T-helper 2 cell treated with Interferon-gamma antibody and Interleukin-4, amounts not matched to agents 5 μg/mL and 100 μg/mL, for 36 hours (primary cell): ENCODE data around the gene SSBP3.
A peak's percentile ranks its signal among the peaks of the same experiment; 100 is the strongest.

Experiments used
- DNase-seq: peaks from one replicate; pipeline ENCODE4 v3.0.0; 2021; ENCODE audit warnings: low spot score
- H3K27ac Mint-ChIP-seq: one replicate; pipeline ENCODE4 v1.8.0; 2021; ENCODE audit warnings: mild to moderate bottlenecking, mixed read lengths
- H3K27me3 Mint-ChIP-seq: one replicate; pipeline ENCODE4 v1.8.0; 2021; ENCODE audit warnings: low read depth, mixed read lengths
- H3K36me3 Mint-ChIP-seq: one replicate; pipeline ENCODE4 v1.8.0; 2021; ENCODE audit warnings: low read depth, mixed read lengths
- H3K4me1 Mint-ChIP-seq: one replicate; pipeline ENCODE4 v1.8.0; 2021; ENCODE audit warnings: low read depth, mixed read lengths
- H3K4me3 Mint-ChIP-seq: one replicate; pipeline ENCODE4 v1.8.0; 2022; ENCODE audit warnings: mild to moderate bottlenecking, moderate library complexity, mixed read lengths
- H3K9me3 Mint-ChIP-seq: one replicate; pipeline ENCODE4 v1.8.0; 2021; ENCODE audit warnings: mixed read lengths

SSBP3 gene

GRCh38 chr1:54310439-54311328 is 95.5 kb downstream of the SSBP3 start:
- Mint-ChIP-seq H3K27me3 (no peaks in the 10 kb centered on the region), H3K27ac (peak overlapping the region; percentile 69), H3K4me3 (peak overlapping the region; percentile 46), H3K9me3 (no peaks in the 10 kb centered on the region), H3K4me1 (peaks cover 34% of the 10 kb centered on the region), H3K36me3 (peaks cover 4% of the 10 kb centered on the region)
- no peak for DNase-seq

GRCh38 chr1:54309631-54310366 is 96.4 kb downstream of the SSBP3 start:
- H3K27ac Mint-ChIP-seq = peak overlapping the region; percentile 36
- peaks cover 34% of the 10 kb centered on the region for H3K4me1 Mint-ChIP-seq
- no peaks in the 10 kb centered on the region for H3K9me3 Mint-ChIP-seq
- H3K27me3 Mint-ChIP-seq = no peaks in the 10 kb centered on the region
- DNase-seq = no peak
- H3K36me3 Mint-ChIP-seq = peaks cover 4% of the 10 kb centered on the region
- H3K4me3 Mint-ChIP-seq = peak overlapping the region; percentile 39

DNA sequence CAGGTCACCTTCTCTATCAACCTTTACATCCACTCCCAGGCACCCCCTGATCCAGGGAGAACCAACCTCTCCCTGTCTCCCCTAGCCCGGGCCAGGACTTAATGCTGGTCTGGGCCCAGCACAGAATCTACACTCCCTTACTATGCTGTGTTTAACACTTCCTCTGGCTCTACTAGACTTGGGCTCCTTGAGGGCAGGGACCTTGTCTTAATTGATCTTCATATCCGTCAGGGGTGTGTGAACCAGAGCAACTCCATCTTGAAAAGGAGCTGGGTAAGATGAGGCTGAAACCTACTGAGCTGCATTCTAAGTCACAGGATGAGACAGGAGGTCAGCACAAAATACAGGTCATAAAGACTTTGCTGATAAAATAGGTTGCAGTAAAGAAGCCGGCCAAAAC is 98.9 kb downstream of the SSBP3 start:
- peaks cover 2% of the 10 kb centered on the region for H3K36me3 Mint-ChIP-seq
- peak overlapping the region; percentile 15 for H3K27ac Mint-ChIP-seq
- peaks cover 28% of the 10 kb centered on the region for H3K4me1 Mint-ChIP-seq

DNA sequence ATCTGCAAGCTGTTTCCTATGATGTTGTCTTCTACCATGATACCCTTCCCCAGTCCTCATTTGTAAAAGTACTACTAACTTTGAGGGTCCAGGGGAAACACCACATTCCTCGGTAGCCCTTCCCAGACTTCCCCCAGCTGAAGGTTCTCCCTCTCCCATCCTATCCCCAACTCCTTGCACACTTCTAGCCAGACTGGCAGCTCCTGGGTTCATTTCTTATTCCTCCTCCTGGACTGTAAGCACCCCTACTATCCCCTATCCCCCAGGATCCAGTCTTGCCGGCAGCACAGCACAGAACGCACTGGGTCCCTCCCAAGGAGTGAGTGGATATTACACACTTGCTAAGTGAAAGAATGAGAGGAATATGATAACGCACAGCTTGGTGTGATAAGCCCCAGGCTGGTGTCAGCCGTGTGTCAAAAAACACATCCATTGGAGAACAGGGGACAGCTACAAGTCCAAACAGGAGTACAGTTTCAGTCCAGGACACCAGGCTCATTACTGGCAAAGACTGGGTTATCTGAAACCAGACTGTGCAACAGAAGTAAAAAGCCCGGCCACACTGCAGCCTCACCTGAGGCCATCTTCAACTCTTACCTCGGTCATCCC is 100.2 kb downstream of the SSBP3 start:
- H3K36me3 Mint-ChIP-seq = peaks cover 2% of the 10 kb centered on the region
- no peaks in the 10 kb centered on the region for H3K27me3 Mint-ChIP-seq
- no peak overlapping the region for H3K27ac Mint-ChIP-seq
- H3K4me3 Mint-ChIP-seq = no peak overlapping the region
- no peak for DNase-seq
- H3K9me3 Mint-ChIP-seq = no peaks in the 10 kb centered on the region
- peaks cover 22% of the 10 kb centered on the region for H3K4me1 Mint-ChIP-seq

More for the DNA sequence above, 98.9 kb downstream of the SSBP3 start:
- Mint-ChIP-seq H3K9me3 (no peaks in the 10 kb centered on the region), H3K27me3 (no peaks in the 10 kb centered on the region), H3K4me3 (no peak overlapping the region)
- no peak for DNase-seq

DNA sequence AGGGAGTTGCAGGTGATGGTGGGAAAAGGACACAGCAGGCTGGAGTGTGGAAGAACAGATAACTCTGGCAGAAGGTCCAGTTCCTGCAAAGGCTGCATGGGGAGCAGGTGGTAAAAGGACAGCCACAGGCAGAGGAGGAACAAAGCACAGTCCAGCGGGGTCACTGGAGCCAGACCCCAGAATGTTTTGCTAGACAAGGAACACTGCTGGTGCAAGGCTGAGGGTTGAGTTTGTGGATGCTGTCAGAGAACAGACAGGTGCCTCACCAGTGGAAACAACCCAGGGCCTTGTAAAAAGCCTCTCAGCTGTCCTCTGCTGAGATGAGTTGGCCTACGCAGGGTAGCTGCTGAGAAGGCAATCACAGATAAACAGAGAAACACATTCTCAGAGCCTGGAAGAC is 101.7 kb downstream of the SSBP3 start:
- no peak for DNase-seq
- H3K4me1 Mint-ChIP-seq = peaks cover 10% of the 10 kb centered on the region
- no peaks in the 10 kb centered on the region for H3K27me3 Mint-ChIP-seq
- H3K4me3 Mint-ChIP-seq = no peak overlapping the region
- peaks cover 2% of the 10 kb centered on the region for H3K36me3 Mint-ChIP-seq
- H3K9me3 Mint-ChIP-seq = no peaks in the 10 kb centered on the region
- no peak overlapping the region for H3K27ac Mint-ChIP-seq

DNA sequence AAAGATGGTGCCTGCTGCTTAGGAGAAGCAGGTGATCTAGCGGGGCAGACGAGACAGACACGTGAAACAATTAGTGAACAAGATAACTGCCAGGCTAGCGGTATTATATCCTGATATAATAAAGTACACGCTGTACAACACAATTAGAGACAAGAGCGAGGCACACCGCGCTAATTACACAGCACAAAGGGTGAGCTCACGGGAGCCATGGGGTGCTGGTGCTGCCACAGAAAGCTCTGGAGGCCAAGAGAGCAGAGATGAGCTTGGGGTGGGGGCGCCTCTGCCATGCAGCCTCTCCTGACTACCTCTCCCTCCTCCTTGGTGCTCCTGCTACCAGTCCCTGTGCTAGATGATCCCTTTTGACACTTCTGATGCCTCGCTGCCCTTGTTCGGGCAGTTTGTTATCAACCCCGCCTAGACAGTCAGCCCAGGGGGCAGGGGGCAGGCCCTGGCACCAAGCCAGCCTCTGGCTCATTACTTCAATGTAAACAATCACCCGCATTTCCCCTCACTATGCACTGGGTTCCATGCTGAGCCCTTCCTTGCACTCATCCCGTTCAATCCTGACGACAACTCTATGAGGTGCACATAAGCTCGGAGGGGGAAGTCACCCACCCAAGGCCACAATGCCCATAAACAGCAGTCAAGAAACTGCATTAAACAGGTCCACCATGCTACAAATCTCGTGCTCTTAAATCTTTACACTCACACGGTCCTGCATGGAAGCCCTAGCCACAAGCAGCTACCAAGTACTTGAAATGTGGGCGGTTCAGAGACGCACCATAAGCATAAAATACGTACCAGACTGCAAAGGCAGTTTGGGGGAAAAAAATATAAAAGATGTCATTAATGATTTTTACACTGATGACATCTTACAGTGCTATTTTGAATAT is 103.0 kb downstream of the SSBP3 start:
- H3K27me3 Mint-ChIP-seq = no peaks in the 10 kb centered on the region
- H3K36me3 Mint-ChIP-seq = no peaks in the 10 kb centered on the region
- no peaks in the 10 kb centered on the region for H3K9me3 Mint-ChIP-seq
- no peak overlapping the region for H3K27ac Mint-ChIP-seq
- H3K4me3 Mint-ChIP-seq = no peak overlapping the region
- peaks cover 19% of the 10 kb centered on the region for H3K4me1 Mint-ChIP-seq
- DNase-seq = no peak

DNA sequence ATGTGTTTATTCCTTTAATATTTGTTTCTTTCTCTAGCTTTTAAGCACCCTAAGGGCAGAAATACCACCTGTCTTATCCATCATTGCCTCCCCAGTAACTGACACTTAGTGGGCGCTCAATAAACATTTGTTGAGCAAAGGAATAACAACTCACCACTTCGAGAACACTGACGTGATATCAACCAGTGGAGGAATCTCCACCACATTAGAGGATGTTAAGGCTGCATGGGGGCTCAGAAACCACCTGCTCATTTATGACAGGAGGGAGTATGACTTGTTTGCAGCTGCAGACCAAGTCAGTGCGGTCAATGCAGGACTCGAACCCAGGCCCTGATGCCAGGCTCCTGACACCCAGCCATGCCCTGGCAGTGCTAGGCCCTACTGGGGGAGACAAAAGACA is 103.6 kb downstream of the SSBP3 start:
- DNase-seq = no peak
- H3K4me3 Mint-ChIP-seq = no peak overlapping the region
- no peak overlapping the region for H3K27ac Mint-ChIP-seq
- no peaks in the 10 kb centered on the region for H3K9me3 Mint-ChIP-seq
- no peaks in the 10 kb centered on the region for H3K36me3 Mint-ChIP-seq
- H3K27me3 Mint-ChIP-seq = no peaks in the 10 kb centered on the region
- peaks cover 19% of the 10 kb centered on the region for H3K4me1 Mint-ChIP-seq

DNA sequence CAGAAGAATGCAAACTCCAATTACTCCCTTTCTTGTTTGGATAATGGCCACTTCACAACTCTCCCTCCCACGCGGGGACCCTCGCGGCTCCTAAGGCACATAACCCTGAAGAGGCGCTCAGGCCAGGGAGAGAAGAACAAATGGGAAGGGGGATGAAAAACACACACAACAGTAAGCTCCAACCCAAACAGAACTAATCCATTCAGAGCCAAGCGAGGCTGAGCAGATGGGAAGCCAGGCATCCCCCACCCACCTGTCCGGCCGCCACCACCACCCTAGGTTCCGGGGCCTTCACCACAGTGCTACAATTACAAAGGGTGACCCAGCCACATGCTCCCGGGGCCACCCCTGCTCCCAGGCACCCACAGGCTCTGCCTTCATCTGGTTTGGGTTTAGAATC is 104.7 kb downstream of the SSBP3 start:
- Mint-ChIP-seq H3K27ac (no peak overlapping the region), H3K36me3 (no peaks in the 10 kb centered on the region), H3K4me3 (no peak overlapping the region), H3K9me3 (no peaks in the 10 kb centered on the region), H3K4me1 (peaks cover 16% of the 10 kb centered on the region), H3K27me3 (no peaks in the 10 kb centered on the region)
- DNase-seq = no peak

DNA sequence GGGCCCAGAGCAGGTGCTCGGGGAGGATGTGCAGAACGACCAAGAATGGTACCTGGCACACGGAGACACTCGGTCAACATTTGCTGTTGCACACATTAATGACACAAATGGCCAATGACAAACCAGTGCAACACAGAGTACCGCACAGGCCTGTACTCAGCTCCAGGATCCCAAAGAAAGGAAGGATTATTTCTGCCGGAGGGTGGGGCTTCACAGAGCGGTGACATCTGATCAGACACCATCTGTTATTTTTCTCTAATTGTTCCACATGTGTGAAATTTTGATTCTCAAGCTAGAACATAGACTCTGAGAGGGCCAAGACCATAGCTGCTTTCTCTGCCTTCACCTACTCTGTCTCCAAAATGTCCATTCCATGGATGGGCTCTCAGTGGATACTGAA is 105.8 kb downstream of the SSBP3 start:
- H3K4me3 Mint-ChIP-seq = no peak overlapping the region
- no peaks in the 10 kb centered on the region for H3K36me3 Mint-ChIP-seq
- no peaks in the 10 kb centered on the region for H3K9me3 Mint-ChIP-seq
- H3K27ac Mint-ChIP-seq = no peak overlapping the region
- H3K27me3 Mint-ChIP-seq = no peaks in the 10 kb centered on the region
- H3K4me1 Mint-ChIP-seq = peaks cover 16% of the 10 kb centered on the region
- DNase-seq = no peak

DNA sequence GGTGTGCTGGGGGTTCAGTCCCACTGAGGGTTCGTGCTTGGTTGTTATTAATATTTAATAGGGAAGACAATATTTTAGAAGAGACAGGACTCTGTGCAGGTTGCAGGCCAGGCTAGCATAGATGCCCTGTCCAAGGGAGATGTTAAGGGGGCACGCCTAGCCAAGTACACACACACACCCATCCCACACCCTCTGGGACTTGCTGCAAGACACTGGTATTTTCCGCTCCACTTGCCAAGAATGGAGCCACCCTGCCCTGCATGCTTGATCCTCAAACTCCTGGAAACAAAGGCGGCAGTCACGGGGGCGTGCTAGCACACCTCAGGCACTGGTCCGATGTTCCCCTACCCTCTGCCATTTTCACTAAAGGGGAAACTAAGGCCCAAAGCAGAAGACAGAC is 107.2 kb downstream of the SSBP3 start:
- no peaks in the 10 kb centered on the region for H3K27me3 Mint-ChIP-seq
- DNase-seq = no peak
- H3K4me1 Mint-ChIP-seq = peaks cover 18% of the 10 kb centered on the region
- H3K36me3 Mint-ChIP-seq = no peaks in the 10 kb centered on the region
- H3K4me3 Mint-ChIP-seq = peak overlapping the region; percentile 58
- no peaks in the 10 kb centered on the region for H3K9me3 Mint-ChIP-seq
- no peak overlapping the region for H3K27ac Mint-ChIP-seq

GRCh38 chr1:54298284-54299033 is 107.7 kb downstream of the SSBP3 start:
- Mint-ChIP-seq H3K27ac (peak overlapping the region; percentile 15), H3K4me3 (peak overlapping the region; percentile 58), H3K4me1 (peaks cover 19% of the 10 kb centered on the region), H3K36me3 (no peaks in the 10 kb centered on the region), H3K9me3 (no peaks in the 10 kb centered on the region), H3K27me3 (no peaks in the 10 kb centered on the region)
- DNase-seq = no peak

- H3K36me3 Mint-ChIP-seq = no peaks in the 10 kb centered on the region
- no peaks in the 10 kb centered on the region for H3K9me3 Mint-ChIP-seq
- H3K4me3 Mint-ChIP-seq = no peak overlapping the region
- H3K27ac Mint-ChIP-seq = no peak overlapping the region
- H3K27me3 Mint-ChIP-seq = no peaks in the 10 kb centered on the region
- no peak for DNase-seq
- peaks cover 20% of the 10 kb centered on the region for H3K4me1 Mint-ChIP-seq
Observed at GRCh38 chr1:54297596-54298283, 108.5 kb downstream of the SSBP3 start.
